DND-41 (cell line): ENCODE measurements around the gene SEC14L5.

Source experiments
- ATAC-seq: fragments of 200-7000 bp; cut with Tn5 transposase; 3 replicates; pipeline ENCODE4 v1.9.1; 2021; ENCODE audit warnings: low read depth; ENCODE audit not compliant: insufficient read depth
- DNase-seq: peaks from one replicate; pipeline ENCODE4 v3.0.0-alpha.2; 2020
- H2AFZ ChIP-seq: 2 replicates; pipeline ENCODE4 v1.6.0; 2012; ENCODE audit warnings: low read depth, low read length
- H3K27ac ChIP-seq: 2 replicates; pipeline ENCODE4 v1.5.1; 2012; ENCODE audit warnings: low read length, inconsistent platforms
- H3K27me3 ChIP-seq: fragments of 200-600 bp; sonication (generic); 2 replicates; pipeline ENCODE4 v1.6.0; 2012; ENCODE audit warnings: low read length, mild to moderate bottlenecking, inconsistent platforms; ENCODE audit not compliant: insufficient read depth, poor library complexity
- H3K36me3 ChIP-seq: 2 replicates; pipeline ENCODE4 v1.5.1; 2012; ENCODE audit warnings: low read length, inconsistent platforms; ENCODE audit not compliant: insufficient read depth
- H3K4me1 ChIP-seq: 2 replicates; pipeline ENCODE4 v1.5.1; 2012; ENCODE audit warnings: mild to moderate bottlenecking, low read length; ENCODE audit not compliant: insufficient read depth
- H3K4me2 ChIP-seq: 2 replicates; pipeline ENCODE4 v1.6.0; 2012; ENCODE audit warnings: mild to moderate bottlenecking, moderate library complexity, low read length, inconsistent platforms; ENCODE audit not compliant: insufficient read depth
- H3K4me3 ChIP-seq, 2 experiments: fragments of 200-600 bp in 1 of 2; shearing (Covaris generic) in 1 of 2; 2 replicates each; pipeline ENCODE4 v1.5.1; 2012 to 2016; ENCODE audit warnings: inconsistent platforms in 2 of 2, low read length in 2 of 2, mild to moderate bottlenecking in 2 of 2, low read depth in 1 of 2, moderate library complexity in 1 of 2
- H3K79me2 ChIP-seq: 2 replicates; pipeline ENCODE4 v1.6.0; 2012; ENCODE audit warnings: low read length, inconsistent platforms; ENCODE audit not compliant: insufficient read depth
- H3K9ac ChIP-seq: 2 replicates; pipeline ENCODE4 v1.6.0; 2012; ENCODE audit warnings: low read depth, mild to moderate bottlenecking, inconsistent platforms, low read length, moderate library complexity
- H3K9me3 ChIP-seq: 2 replicates; pipeline ENCODE4 v1.5.1; 2012; ENCODE audit warnings: low read length, moderate library complexity, mild to moderate bottlenecking, inconsistent platforms; ENCODE audit not compliant: insufficient read depth, severe bottlenecking
- H4K20me1 ChIP-seq: 2 replicates; pipeline ENCODE4 v1.6.0; 2012; ENCODE audit warnings: low read length; ENCODE audit not compliant: insufficient read depth
- CTCF ChIP-seq: IDR thresholded peaks from 2 replicates; pipeline ENCODE4 v1.5.1; 2012; ENCODE audit warnings: borderline replicate concordance, low read length, moderate library complexity, mild to moderate bottlenecking; ENCODE audit not compliant: poor library complexity, severe bottlenecking; ENCODE audit errors: extremely low read depth
- EZH2 ChIP-seq: IDR thresholded peaks from 3 replicates; pipeline ENCODE4 v1.6.1; 2012; ENCODE audit warnings: borderline replicate concordance, low read depth, mild to moderate bottlenecking, moderate library complexity, low read length, inconsistent platforms; ENCODE audit not compliant: severe bottlenecking

The SEC14L5 gene

GRCh38 chr16:4931381-4931780 lies 26.7 kb upstream of the SEC14L5 start:
- Histone ChIP-seq H3K9ac (no peak overlapping the region), H3K4me1 (no peaks in the 10 kb centered on the region), H4K20me1 (0 out of 2 replicates have a peak, but pooled peaks cover 3% of the 10 kb centered on the region), H3K36me3 (no peaks in the 10 kb centered on the region), H3K4me3 (no peak overlapping the region), H3K79me2 (no peaks in the 10 kb centered on the region), H2AFZ (no peak overlapping the region), H3K27ac (no peak overlapping the region), H3K27me3 (peaks cover 2% of the 10 kb centered on the region), H3K4me2 (no peak overlapping the region), H3K9me3 (peaks cover 11% of the 10 kb centered on the region)
- DNase-seq (no peak), ATAC-seq (no peak)
- TF ChIP-seq CTCF (no peak), EZH2 (no peak)

- no peak overlapping the region for H3K9ac ChIP-seq
These were observed 24.7 kb upstream of the SEC14L5 start for GRCh38 chr16:4933433-4933832.

GRCh38 chr16:4933871-4934395 lies 24.2 kb upstream of the SEC14L5 start:
- Histone ChIP-seq H2AFZ (no peak overlapping the region), H3K27me3 (peaks cover 2% of the 10 kb centered on the region)

More at GRCh38 chr16:4933433-4933832, 24.7 kb upstream of the SEC14L5 start:
- Histone ChIP-seq H3K79me2 (no peaks in the 10 kb centered on the region), H3K9me3 (no peaks in the 10 kb centered on the region), H2AFZ (no peak overlapping the region), H3K27me3 (peaks cover 2% of the 10 kb centered on the region), H3K36me3 (no peaks in the 10 kb centered on the region), H3K4me3 (no peak overlapping the region), H3K27ac (no peak overlapping the region), H3K4me2 (no peak overlapping the region), H3K4me1 (no peaks in the 10 kb centered on the region), H4K20me1 (0 out of 2 replicates have a peak, but pooled peaks cover 3% of the 10 kb centered on the region)
- ATAC-seq (no peak), DNase-seq (no peak)
- TF ChIP-seq EZH2, result no peak
- no peak for TF ChIP-seq CTCF

More at GRCh38 chr16:4933871-4934395, 24.2 kb upstream of the SEC14L5 start:
- H3K4me3 ChIP-seq, result no peak overlapping the region
- H3K4me1 ChIP-seq, result no peaks in the 10 kb centered on the region
- no peak for DNase-seq
- H3K79me2 ChIP-seq, result no peaks in the 10 kb centered on the region
- no peak for ATAC-seq
- no peak overlapping the region for H3K27ac ChIP-seq
- no peaks in the 10 kb centered on the region for H3K36me3 ChIP-seq
- no peak for TF ChIP-seq CTCF
- H4K20me1 ChIP-seq, result 0 out of 2 replicates have a peak, but pooled peaks cover 3% of the 10 kb centered on the region
- no peaks in the 10 kb centered on the region for H3K9me3 ChIP-seq
- H3K9ac ChIP-seq, result no peak overlapping the region
- H3K4me2 ChIP-seq, result no peak overlapping the region
